Trophoblast cell (in vitro differentiated cells and primary cell): ENCODE results near the gene ANO5.

ENCODE experiments used
- DNase-seq, 2 donors: peaks; one replicate each; pipeline ENCODE4 v3.0.0-alpha.2; 2016
- H2AFZ ChIP-seq: 2 replicates; pipeline ENCODE4 v1.6.1; 2013; ENCODE audit warnings: low read length, moderate library complexity, mild to moderate bottlenecking; ENCODE audit not compliant: insufficient read depth, poor library complexity
- H2AK5ac ChIP-seq: 2 replicates; pipeline ENCODE4 v1.6.1; 2013; ENCODE audit warnings: mild to moderate bottlenecking, low read length
- H2BK120ac ChIP-seq: 2 replicates; pipeline ENCODE4 v1.6.1; 2013; ENCODE audit warnings: low read length, mild to moderate bottlenecking, moderate library complexity; ENCODE audit not compliant: insufficient read depth, poor library complexity
- H2BK12ac ChIP-seq: 2 replicates; pipeline ENCODE4 v1.6.1; 2013; ENCODE audit warnings: mild to moderate bottlenecking, low read length, moderate library complexity
- H2BK5ac ChIP-seq: 2 replicates; pipeline ENCODE4 v1.6.1; 2013; ENCODE audit warnings: low read length, low read depth, moderate library complexity, mild to moderate bottlenecking; ENCODE audit not compliant: poor library complexity
- H3K14ac ChIP-seq: 2 replicates; pipeline ENCODE4 v1.6.1; 2013; ENCODE audit warnings: mild to moderate bottlenecking, low read length
- H3K18ac ChIP-seq: 2 replicates; pipeline ENCODE4 v1.6.1; 2013; ENCODE audit warnings: mild to moderate bottlenecking, low read length
- H3K23ac ChIP-seq: 2 replicates; pipeline ENCODE4 v1.6.1; 2013; ENCODE audit warnings: low read length
- H3K27ac ChIP-seq: 2 replicates; pipeline ENCODE4 v1.5.1; 2013; ENCODE audit warnings: low read depth, mild to moderate bottlenecking, inconsistent platforms, low read length, moderate library complexity
- H3K27me3 ChIP-seq: 2 replicates; pipeline ENCODE4 v1.6.1; 2013; ENCODE audit warnings: inconsistent platforms, mild to moderate bottlenecking, low read length, moderate library complexity; ENCODE audit not compliant: insufficient read depth
- H3K36me3 ChIP-seq, 2 experiments: 1 replicate in 1 of 2; 2 replicates in 1 of 2; pipeline ENCODE4 v1.6.1; 2013; ENCODE audit warnings: low read length in 2 of 2, mild to moderate bottlenecking in 2 of 2, moderate library complexity in 1 of 2; ENCODE audit not compliant: insufficient read depth in 2 of 2, control insufficient read depth in 1 of 2
- H3K4ac ChIP-seq: 2 replicates; pipeline ENCODE4 v1.6.1; 2013; ENCODE audit warnings: low read depth, mild to moderate bottlenecking, low read length, moderate library complexity
- H3K4me1 ChIP-seq, 2 experiments: 1 replicate in 1 of 2; 2 replicates in 1 of 2; pipeline ENCODE4 v1.6.1; 2013; ENCODE audit warnings: low read length in 2 of 2, mild to moderate bottlenecking in 2 of 2, moderate library complexity in 1 of 2; ENCODE audit not compliant: insufficient read depth in 2 of 2, control insufficient read depth in 1 of 2
- H3K4me2 ChIP-seq: 2 replicates; pipeline ENCODE4 v1.6.1; 2013; ENCODE audit warnings: inconsistent platforms, mild to moderate bottlenecking, low read length, moderate library complexity
- H3K4me3 ChIP-seq: 2 replicates; pipeline ENCODE4 v1.5.1; 2013; ENCODE audit warnings: mild to moderate bottlenecking, low read depth, low read length, inconsistent platforms
- H3K79me1 ChIP-seq: one replicate; pipeline ENCODE4 v1.6.1; 2013; ENCODE audit warnings: low read length
- H3K79me2 ChIP-seq: 2 replicates; pipeline ENCODE4 v1.6.1; 2013; ENCODE audit warnings: low read length, mild to moderate bottlenecking; ENCODE audit not compliant: control insufficient read depth, insufficient read depth, poor library complexity
- H3K9ac ChIP-seq: 2 replicates; pipeline ENCODE4 v1.6.1; 2013; ENCODE audit warnings: mild to moderate bottlenecking, low read length
- H3K9me3 ChIP-seq: 2 replicates; pipeline ENCODE4 v1.6.1; 2013; ENCODE audit warnings: low read depth, mild to moderate bottlenecking, control low read depth, inconsistent platforms, low read length; ENCODE audit not compliant: insufficient read depth
- H4K12ac ChIP-seq: 2 replicates; pipeline ENCODE4 v1.6.1; 2013; ENCODE audit warnings: low read depth, mild to moderate bottlenecking, low read length, moderate library complexity
- H4K8ac ChIP-seq: 2 replicates; pipeline ENCODE4 v1.6.1; 2013; ENCODE audit warnings: low read depth, mild to moderate bottlenecking, low read length, moderate library complexity
- H4K91ac ChIP-seq: one replicate; pipeline ENCODE4 v1.6.1; 2013; ENCODE audit warnings: low read depth, mild to moderate bottlenecking, low read length, moderate library complexity
- WGBS: extraction: QIAGEN DNeasy Blood & Tissue Kit; methylation state at CpG from one replicate; pipeline ENCODE4 v1.1.7; 2013; ENCODE audit warnings: missing lambda C conversion rate; ENCODE audit not compliant: insufficient read length, insufficient coverage; ENCODE audit errors: extremely low coverage; 5-methylcytosine and 5-hydroxymethylcytosine counted together

The ANO5 gene

GRCh38 chr11:22221143-22221542, 28.3 kb downstream of the ANO5 start:
- Histone ChIP-seq H3K4me1 (no peaks in the 10 kb centered on the region), H2BK120ac (no peak overlapping the region), H3K9me3 (no peaks in the 10 kb centered on the region), H3K4ac (no peak overlapping the region), H3K18ac (no peak overlapping the region), H3K79me2 (no peaks in the 10 kb centered on the region), H4K8ac (no peak overlapping the region), H3K27ac (no peak overlapping the region), H3K23ac (no peak overlapping the region), H2AK5ac (no peak overlapping the region), H2BK5ac (no peak overlapping the region), H2AFZ (no peak overlapping the region), H3K4me2 (no peak overlapping the region), H3K9ac (no peak overlapping the region), H3K14ac (no peak overlapping the region), H3K36me3 (no peaks in the 10 kb centered on the region), H2BK12ac (no peak overlapping the region), H4K12ac (no peak overlapping the region), H3K4me3 (no peak overlapping the region), H3K79me1 (no peaks in the 10 kb centered on the region), H3K27me3 (no peaks in the 10 kb centered on the region), H4K91ac (no peak overlapping the region)
- WGBS = no CpG with 5 or more reads among the region's 3 CpGs
- no peak for DNase-seq

DNA sequence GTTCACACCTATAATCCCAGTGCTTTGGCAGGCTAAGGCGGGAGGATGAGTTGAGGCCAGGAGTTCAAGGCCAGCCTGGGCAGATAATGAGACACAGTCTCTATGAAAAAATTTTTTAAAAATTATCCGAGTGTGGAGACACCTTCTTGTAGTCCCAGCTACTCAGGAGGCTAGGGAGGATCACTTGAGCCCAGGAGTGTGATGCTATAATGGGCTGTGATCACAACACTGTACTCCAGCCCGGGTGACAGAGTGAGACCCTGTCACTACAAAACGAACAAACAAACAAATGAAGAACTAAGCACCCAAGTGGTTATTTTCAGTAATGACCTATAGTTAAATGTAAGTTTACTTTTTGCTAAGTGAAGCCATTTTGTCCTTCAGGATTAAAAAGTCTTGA, 32.3 kb downstream of the ANO5 start:
- Histone ChIP-seq H3K9ac (no peak overlapping the region), H3K4ac (no peak overlapping the region), H3K36me3 (no peaks in the 10 kb centered on the region), H3K9me3 (no peaks in the 10 kb centered on the region), H3K79me1 (no peaks in the 10 kb centered on the region), H3K79me2 (no peaks in the 10 kb centered on the region), H4K91ac (no peak overlapping the region), H3K4me2 (no peak overlapping the region), H2AK5ac (no peak overlapping the region), H2BK120ac (no peak overlapping the region), H2BK12ac (no peak overlapping the region), H3K14ac (no peak overlapping the region), H3K4me1 (no peaks in the 10 kb centered on the region), H3K27ac (no peak overlapping the region), H3K18ac (no peak overlapping the region), H3K4me3 (no peak overlapping the region), H2AFZ (no peak overlapping the region), H3K27me3 (no peaks in the 10 kb centered on the region), H4K12ac (no peak overlapping the region), H4K8ac (no peak overlapping the region), H2BK5ac (no peak overlapping the region), H3K23ac (no peak overlapping the region)
- no peak for DNase-seq
- no CpG with 5 or more reads among the region's 4 CpGs for WGBS

GRCh38 chr11:22234743-22235142, 41.9 kb downstream of the ANO5 start:
- no peak overlapping the region for H4K91ac ChIP-seq
- no CpG with 5 or more reads among the region's 1 CpG for WGBS

GRCh38 chr11:22244986-22245592, 52.2 kb downstream of the ANO5 start:
- Histone ChIP-seq H4K91ac (no peak overlapping the region), H3K4ac (no peak overlapping the region), H2BK12ac (no peak overlapping the region), H3K14ac (no peak overlapping the region), H4K12ac (no peak overlapping the region), H2AFZ (no peak overlapping the region), H3K23ac (no peak overlapping the region), H3K9me3 (no peaks in the 10 kb centered on the region), H2AK5ac (no peak overlapping the region), H3K27ac (no peak overlapping the region), H3K79me1 (no peaks in the 10 kb centered on the region), H4K8ac (no peak overlapping the region), H3K4me3 (no peak overlapping the region), H2BK120ac (no peak overlapping the region), H3K27me3 (no peaks in the 10 kb centered on the region), H3K36me3 (no peaks in the 10 kb centered on the region), H2BK5ac (no peak overlapping the region), H3K4me2 (no peak overlapping the region), H3K18ac (no peak overlapping the region), H3K9ac (no peak overlapping the region), H3K4me1 (no peaks in the 10 kb centered on the region), H3K79me2 (no peaks in the 10 kb centered on the region)
- DNase-seq = peak; percentile 3 to 61
- WGBS = no CpG with 5 or more reads among the region's 4 CpGs

More at GRCh38 chr11:22234743-22235142, 41.9 kb downstream of the ANO5 start:
- Histone ChIP-seq H3K4me1 (no peaks in the 10 kb centered on the region), H3K79me1 (no peaks in the 10 kb centered on the region), H2AFZ (no peak overlapping the region), H3K4ac (no peak overlapping the region), H3K9me3 (no peaks in the 10 kb centered on the region), H2BK12ac (no peak overlapping the region), H2AK5ac (no peak overlapping the region), H3K4me3 (no peak overlapping the region), H3K14ac (no peak overlapping the region), H3K27me3 (no peaks in the 10 kb centered on the region), H3K18ac (no peak overlapping the region), H3K4me2 (no peak overlapping the region), H2BK120ac (no peak overlapping the region), H4K12ac (no peak overlapping the region), H3K36me3 (no peaks in the 10 kb centered on the region), H2BK5ac (no peak overlapping the region), H3K9ac (no peak overlapping the region), H3K79me2 (no peaks in the 10 kb centered on the region), H3K23ac (no peak overlapping the region), H3K27ac (no peak overlapping the region), H4K8ac (no peak overlapping the region)
- DNase-seq = no peak
